Head of caudate nucleus (tissue), 42 donors: ENCODE data around the gene IPO9.
A peak's percentile ranks its signal among the peaks of the same experiment; 100 is the strongest.

Experiments
- DNase-seq, 42 donors: peaks; one replicate each; pipeline versions ENCODE4 v3.0.0 to v3.0.0-alpha.2; 2020 to 2021; ENCODE audit warnings: mixed read lengths in 7 of 42
- intact Hi-C: fragments of 100-400 bp; cut with DNase I; formaldehyde crosslinking; loops from one replicate; pipeline ENCODE4 v1.15.0; 2022

IPO9 gene

GRCh38 chr1:201916649-201917249, 87.8 kb downstream of the IPO9 start:
- DNase-seq, result peak in 1 of 42 donors; percentile 5

DNA sequence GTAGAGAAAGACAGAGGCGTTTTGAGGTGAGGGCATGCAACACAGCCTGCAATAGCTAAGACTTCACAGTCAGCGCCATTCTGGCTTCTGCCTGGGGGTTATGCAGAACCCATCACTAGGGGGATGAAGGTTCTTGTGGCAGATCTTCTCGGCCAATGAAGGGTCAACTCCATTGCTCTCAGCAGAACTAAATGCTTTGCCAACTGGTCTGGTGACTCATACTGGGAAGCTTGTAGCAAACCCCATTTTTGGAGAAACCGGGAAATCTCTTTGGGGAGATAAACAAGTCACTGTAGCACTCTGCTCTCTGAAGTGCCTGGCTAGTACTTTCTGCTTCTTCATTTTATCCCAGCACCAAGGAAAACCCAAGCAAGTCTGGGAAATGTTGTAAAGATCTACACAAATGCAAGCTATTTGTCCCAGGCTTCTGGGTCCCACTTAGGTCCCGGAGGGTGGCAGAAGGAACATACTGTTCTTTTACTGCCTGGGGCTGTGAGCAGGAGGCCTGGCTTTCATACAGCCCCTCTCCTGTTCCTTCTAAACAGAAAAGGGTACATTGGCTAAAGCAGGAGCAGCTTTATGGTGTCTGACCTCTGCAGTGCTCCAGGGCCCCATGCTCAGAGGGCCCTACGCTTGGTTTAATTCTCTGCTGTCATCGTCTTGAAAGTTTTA, 88.5 kb downstream of the IPO9 start:
- intact Hi-C loops, result no loop called here
- DNase-seq, result peak in 1 of 42 donors; percentile 49

More at GRCh38 chr1:201916649-201917249, 87.8 kb downstream of the IPO9 start:
- intact Hi-C loops, result no loop called here

DNA sequence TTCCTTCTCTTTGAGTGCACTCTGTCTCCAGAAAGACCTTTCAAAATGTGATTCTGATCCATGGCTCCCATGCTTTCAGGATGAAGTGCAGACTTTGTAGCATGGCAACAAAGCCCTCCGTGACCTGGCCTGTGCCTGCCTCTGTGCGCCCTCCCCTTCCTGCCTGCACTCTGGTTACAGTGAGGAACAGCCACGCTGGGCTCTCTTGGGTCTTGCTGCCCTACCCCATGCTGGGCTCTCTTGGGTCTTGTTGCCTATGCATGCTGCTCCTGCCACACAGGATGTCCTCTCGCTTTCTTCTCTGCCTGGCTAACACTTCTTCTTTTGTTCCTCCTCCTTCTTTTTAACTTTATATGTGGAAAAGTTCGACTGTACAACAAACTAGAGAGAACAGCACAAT, 89.4 kb downstream of the IPO9 start:
- DNase-seq, result no peak
- intact Hi-C loops, result no loop called here

DNA sequence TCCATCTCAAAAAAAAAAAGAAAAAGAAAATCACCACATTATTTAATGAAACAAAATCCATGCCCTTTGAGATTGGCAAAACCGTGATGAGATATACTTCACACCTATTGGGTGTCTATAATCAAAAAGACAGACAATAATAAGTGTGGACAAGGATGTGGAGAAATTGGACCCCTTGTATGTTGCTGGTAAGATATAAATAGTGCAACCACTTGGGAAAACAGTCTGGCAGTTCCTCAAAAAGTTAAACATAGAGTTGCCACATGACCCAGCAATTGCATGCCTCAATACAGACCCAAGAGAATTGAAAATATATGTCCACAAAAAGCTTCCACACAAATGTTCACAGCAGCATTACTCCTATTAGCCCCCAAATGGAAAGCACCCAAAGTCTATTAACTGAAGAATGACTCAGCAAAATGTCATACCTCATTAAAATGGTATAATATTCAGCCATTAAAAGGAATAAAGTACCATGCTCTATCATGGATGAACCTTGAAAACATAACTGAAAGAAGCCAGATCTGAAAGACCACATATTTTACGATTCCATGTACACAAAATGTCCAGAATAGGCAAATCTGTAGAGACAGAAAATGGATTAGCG, 93.1 kb downstream of the IPO9 start:
- DNase-seq, result no peak
- intact Hi-C loops, result no loop called here

GRCh38 chr1:201925301-201925567, 96.3 kb downstream of the IPO9 start:
- DNase-seq, result no peak
- intact Hi-C loops, result no loop called here

DNA sequence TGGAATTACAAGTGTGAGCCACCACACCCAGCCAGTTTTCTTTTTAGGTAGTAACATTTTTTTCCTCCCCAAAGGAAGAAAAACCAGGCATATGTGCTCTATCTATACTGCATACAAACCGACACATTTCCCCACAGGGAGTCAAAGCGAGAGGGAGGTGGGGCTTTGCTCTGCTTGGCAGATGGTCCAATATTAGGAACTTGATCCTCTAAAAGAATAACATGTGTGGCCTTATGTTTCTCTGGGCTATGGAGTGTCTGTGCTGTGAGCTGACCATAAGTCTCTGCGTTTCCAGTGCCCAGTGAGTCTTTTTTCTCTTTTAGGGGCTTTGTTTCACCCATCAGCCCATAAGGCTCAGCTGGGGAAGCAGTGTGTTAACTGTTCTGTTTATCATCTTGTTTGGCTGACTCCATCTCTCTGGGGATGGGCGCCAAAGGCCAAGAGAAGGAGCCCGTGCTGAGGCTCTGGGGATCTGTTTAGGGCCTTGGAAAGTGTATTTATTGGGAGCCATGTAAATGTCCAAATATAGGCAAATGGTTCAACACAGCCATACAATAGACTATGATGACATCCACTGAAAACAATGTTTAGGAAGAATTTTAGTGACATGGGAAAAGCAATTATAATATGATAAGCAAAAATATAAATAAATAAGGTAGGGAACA, 97.2 kb downstream of the IPO9 start:
- intact Hi-C loops, result no loop called here
- DNase-seq, result no peak

- DNase-seq, result no peak
- intact Hi-C loops, result no loop called here
Measured at GRCh38 chr1:201928266-201928665, 99.3 kb downstream of the IPO9 start.

DNA sequence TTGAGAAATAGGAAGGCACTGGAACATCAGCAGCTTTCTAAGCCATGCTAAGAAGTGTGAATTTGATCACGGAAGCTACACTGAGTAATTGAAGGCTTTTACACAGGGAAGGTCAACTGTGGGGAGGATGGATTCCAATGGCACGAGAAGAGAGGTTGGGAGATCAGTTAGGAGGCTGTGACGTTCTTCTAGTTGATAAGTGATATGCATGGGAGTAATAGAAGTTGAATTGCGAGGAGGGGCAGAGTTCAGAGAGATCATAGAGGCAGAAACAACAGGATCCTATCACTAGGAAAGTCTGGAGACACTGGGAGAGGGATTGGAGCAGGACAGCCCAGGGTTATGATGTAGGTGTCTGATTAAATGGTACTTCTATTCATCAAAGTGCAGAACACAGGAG, 101.2 kb downstream of the IPO9 start:
- DNase-seq, result no peak
- intact Hi-C loops, result no loop called here

- DNase-seq, result no peak
- intact Hi-C loops, result no loop called here
Measured at GRCh38 chr1:201930803-201931202, 101.8 kb downstream of the IPO9 start.
